SH-SY5Y (cell line): ENCODE results near the gene MMP25.

Experiments used
- GATA2 ChIP-seq: IDR thresholded peaks from 2 replicates; pipeline ENCODE4 v1.6.1; 2011; ENCODE audit warnings: mild to moderate bottlenecking, low read depth, low read length
- GATA3 ChIP-seq: IDR thresholded peaks from 2 replicates; pipeline ENCODE4 v1.6.1; 2011; ENCODE audit warnings: low read depth, mild to moderate bottlenecking, low read length, moderate library complexity

DNA sequence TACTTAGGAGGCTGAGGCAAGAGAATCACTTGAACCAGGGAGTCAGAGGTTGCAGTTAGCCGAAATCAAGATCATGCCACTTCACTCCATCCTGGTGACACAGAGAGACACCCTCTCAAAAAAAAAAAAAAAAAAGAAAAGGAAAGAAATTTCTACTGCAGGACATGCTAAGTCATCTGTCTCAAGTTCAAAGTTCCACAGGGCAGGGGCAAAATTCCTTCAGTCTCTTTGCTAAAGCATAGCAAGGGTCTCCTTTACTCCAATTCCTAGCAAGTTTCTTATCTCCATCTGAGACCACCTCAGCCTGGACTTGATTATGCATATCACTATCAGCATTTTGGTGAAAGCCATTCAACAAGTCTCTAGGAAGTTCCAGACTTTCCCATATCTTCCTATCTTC lies 38.1 kb downstream of the MMP25 start:
- TF ChIP-seq GATA3 (no peak), GATA2 (no peak)
